H9 (cell line): Measurements from ENCODE around the gene OSR1. TPM values are rescaled to one million over a fixed set of nuclear protein-coding genes. Genes with fewer than 3 reads are reported as not detected.

Source experiments
- DNase-seq: peaks from one replicate; pipeline ENCODE4 v3.0.0-alpha.2; 2017
- H2AFZ ChIP-seq: one replicate; pipeline ENCODE4 v1.6.1; 2013; ENCODE audit warnings: mild to moderate bottlenecking, low read length, control low read depth, moderate library complexity
- H2AK5ac ChIP-seq: 2 replicates; pipeline ENCODE4 v1.6.1; 2013; ENCODE audit warnings: low read length, control low read depth, mixed read lengths; ENCODE audit not compliant: insufficient read length
- H2BK120ac ChIP-seq: one replicate; pipeline ENCODE4 v1.6.1; 2013; ENCODE audit warnings: low read depth, mild to moderate bottlenecking, low read length, control low read depth, inconsistent platforms; ENCODE audit not compliant: poor library complexity, severe bottlenecking
- H2BK12ac ChIP-seq: 2 replicates; pipeline ENCODE4 v1.6.1; 2013; ENCODE audit warnings: low read length, control low read depth, mixed read lengths, low read depth; ENCODE audit not compliant: insufficient read length
- H2BK15ac ChIP-seq: 2 replicates; pipeline ENCODE4 v1.6.1; 2013; ENCODE audit warnings: low read depth, low read length, control low read depth
- H2BK20ac ChIP-seq: one replicate; pipeline ENCODE4 v1.6.1; 2013; ENCODE audit warnings: low read depth, mild to moderate bottlenecking, low read length, control low read depth, inconsistent platforms; ENCODE audit not compliant: poor library complexity, severe bottlenecking
- H2BK5ac ChIP-seq: 2 replicates; pipeline ENCODE4 v1.6.1; 2013; ENCODE audit warnings: low read length, control low read depth, mixed read lengths; ENCODE audit not compliant: insufficient read length
- H3K14ac ChIP-seq: 2 replicates; pipeline ENCODE4 v1.6.1; 2013; ENCODE audit warnings: low read length, control low read depth; ENCODE audit not compliant: insufficient read depth
- H3K18ac ChIP-seq: 2 replicates; pipeline ENCODE4 v1.6.1; 2013; ENCODE audit warnings: low read depth, mild to moderate bottlenecking, mixed read lengths, low read length, control low read depth; ENCODE audit not compliant: insufficient read length
- H3K23ac ChIP-seq: 2 replicates; pipeline ENCODE4 v1.6.1; 2013; ENCODE audit warnings: low read length, control low read depth, mixed read lengths, low read depth; ENCODE audit not compliant: insufficient read length
- H3K23me2 ChIP-seq: 2 replicates; pipeline ENCODE4 v1.6.1; 2013; ENCODE audit warnings: low read depth, mild to moderate bottlenecking, mixed read lengths, low read length, control low read depth; ENCODE audit not compliant: insufficient read length, poor library complexity, severe bottlenecking
- H3K27ac ChIP-seq: 2 replicates; pipeline ENCODE4 v1.5.1; 2013; ENCODE audit warnings: low read length, control low read depth, mixed read lengths, low read depth; ENCODE audit not compliant: insufficient read length
- H3K27me3 ChIP-seq: 2 replicates; pipeline ENCODE4 v1.6.1; 2013; ENCODE audit warnings: low read length, control low read depth, inconsistent platforms; ENCODE audit not compliant: insufficient read depth
- H3K4ac ChIP-seq: 2 replicates; pipeline ENCODE4 v1.6.1; 2013; ENCODE audit warnings: low read depth, mild to moderate bottlenecking, control low read depth, inconsistent platforms, low read length, moderate library complexity
- H3K4me1 ChIP-seq: 2 replicates; pipeline ENCODE4 v1.6.1; 2013; ENCODE audit warnings: low read length, control low read depth, inconsistent platforms; ENCODE audit not compliant: insufficient read depth
- H3K4me2 ChIP-seq: 2 replicates; pipeline ENCODE4 v1.6.1; 2013; ENCODE audit warnings: low read length, control low read depth, mixed read lengths; ENCODE audit not compliant: insufficient read length, insufficient read depth
- H3K56ac ChIP-seq: 2 replicates; pipeline ENCODE4 v1.6.1; 2013; ENCODE audit warnings: low read depth, mild to moderate bottlenecking, mixed read lengths, low read length, control low read depth; ENCODE audit not compliant: insufficient read length
- H3K79me1 ChIP-seq: 2 replicates; pipeline ENCODE4 v1.6.1; 2013; ENCODE audit warnings: low read depth, mild to moderate bottlenecking, moderate library complexity, low read length, control low read depth, inconsistent platforms; ENCODE audit not compliant: insufficient read depth, poor library complexity, severe bottlenecking
- H3K79me2 ChIP-seq: 2 replicates; pipeline ENCODE4 v1.6.1; 2013; ENCODE audit warnings: low read length, control low read depth, inconsistent platforms; ENCODE audit not compliant: insufficient read depth
- H3K9ac ChIP-seq: 2 replicates; pipeline ENCODE4 v1.6.1; 2013; ENCODE audit warnings: low read length, control low read depth, mixed read lengths; ENCODE audit not compliant: insufficient read length; ENCODE audit errors: extremely low read depth
- H3K9me3 ChIP-seq: one replicate; pipeline ENCODE4 v1.6.1; 2013; ENCODE audit warnings: low read depth, low read length, inconsistent platforms; ENCODE audit not compliant: control insufficient read depth
- H3T11ph ChIP-seq: one replicate; pipeline ENCODE4 v1.6.1; 2013; ENCODE audit warnings: mild to moderate bottlenecking, low read length, control low read depth, inconsistent platforms
- H4K20me1 ChIP-seq: one replicate; pipeline ENCODE4 v1.6.1; 2013; ENCODE audit not compliant: control insufficient read depth, insufficient read length, insufficient read depth
- H4K5ac ChIP-seq: 2 replicates; pipeline ENCODE4 v1.6.1; 2013; ENCODE audit warnings: low read depth, mild to moderate bottlenecking, mixed read lengths, low read length, control low read depth; ENCODE audit not compliant: insufficient read length
- H4K8ac ChIP-seq: replicated peaks from 2 replicates; pipeline ENCODE4 v1.6.1; 2013; ENCODE audit warnings: low read length, control low read depth, mixed read lengths, low read depth; ENCODE audit not compliant: insufficient read length
- H4K91ac ChIP-seq: 2 replicates; pipeline ENCODE4 v1.6.1; 2013; ENCODE audit warnings: low read depth, mild to moderate bottlenecking, moderate library complexity, mixed read lengths, low read length, control low read depth; ENCODE audit not compliant: insufficient read length
- H3K27ac Mint-ChIP-seq, 3 experiments: 2 replicates in 2 of 3; 3 replicates in 1 of 3; pipeline ENCODE4 v1.8.0; 2020 to 2021; ENCODE audit warnings: mixed read lengths in 3 of 3, mild to moderate bottlenecking in 1 of 3, moderate library complexity in 1 of 3
- H3K27me3 Mint-ChIP-seq: 2 replicates; pipeline ENCODE4 v1.8.0; 2021; ENCODE audit warnings: low read depth, mild to moderate bottlenecking, moderate library complexity, mixed read lengths
- H3K36me3 Mint-ChIP-seq, 3 experiments: 2 replicates in 2 of 3; 3 replicates in 1 of 3; pipeline ENCODE4 v1.8.0; 2020 to 2021; ENCODE audit warnings: low read depth in 3 of 3, mixed read lengths in 3 of 3; ENCODE audit not compliant: insufficient read depth in 1 of 3
- H3K4me1 Mint-ChIP-seq, 2 experiments: 2 replicates each; pipeline ENCODE4 v1.8.0; 2020; ENCODE audit warnings: mixed read lengths in 2 of 2
- H3K4me3 Mint-ChIP-seq, 2 experiments: 2 replicates in 1 of 2; 3 replicates in 1 of 2; pipeline ENCODE4 v1.8.0; 2020 to 2021; ENCODE audit warnings: mild to moderate bottlenecking in 2 of 2, mixed read lengths in 2 of 2, moderate library complexity in 1 of 2
- H3K9me3 Mint-ChIP-seq, 2 experiments: 2 replicates in 1 of 2; 3 replicates in 1 of 2; pipeline ENCODE4 v1.8.0; 2020; ENCODE audit warnings: mild to moderate bottlenecking in 2 of 2, mixed read lengths in 2 of 2, moderate library complexity in 1 of 2
- CTCF ChIP-seq: fragments of 200-600 bp; sonication (generic); conservative IDR thresholded peaks from 3 replicates; pipeline ENCODE4 v1.8.0; 2021; ENCODE audit warnings: antibody characterized with exemption, mild to moderate bottlenecking
- total RNA-seq: library from RNA; stranded (reverse); gene quantifications from 2 replicates; pipeline ENCODE4 v1.2.1, GENCODE V29; 2021

Gene OSR1
- total RNA-seq, 1 experiment from 2014 or later = 0.35 TPM

- Histone ChIP-seq H3K4ac (no peak overlapping the region), H4K5ac (no peak overlapping the region), H2BK15ac (no peak overlapping the region), H3K4me1 (no peaks in the 10 kb centered on the region), H2BK20ac (no peak overlapping the region), H2BK12ac (no peak overlapping the region), H3K9ac (no peak overlapping the region), H3K23ac (no peak overlapping the region), H3K4me2 (no peak overlapping the region), H3T11ph (no peak overlapping the region), H4K8ac (no peak overlapping the region), H2BK5ac (no peak overlapping the region), H2AK5ac (no peak overlapping the region), H4K91ac (no peak overlapping the region), H3K27me3 (no peaks in the 10 kb centered on the region), H3K79me2 (no peaks in the 10 kb centered on the region), H3K9me3 (no peaks in the 10 kb centered on the region), H3K79me1 (no peaks in the 10 kb centered on the region), H3K27ac (no peak overlapping the region), H3K23me2 (no peaks in the 10 kb centered on the region), H3K14ac (no peak overlapping the region), H4K20me1 (no peaks in the 10 kb centered on the region), H3K56ac (no peak overlapping the region), H2BK120ac (no peak overlapping the region), H3K18ac (no peak overlapping the region), H2AFZ (no peak overlapping the region)
- H3K27ac Mint-ChIP-seq = no peak overlapping the region
- H3K4me3 Mint-ChIP-seq = no peak overlapping the region
- no peak for DNase-seq
- no peaks in the 10 kb centered on the region for H3K27me3 Mint-ChIP-seq
- no peak for TF ChIP-seq CTCF
- H3K9me3 Mint-ChIP-seq = no peaks in the 10 kb centered on the region
- H3K36me3 Mint-ChIP-seq = no peaks in the 10 kb centered on the region
- H3K4me1 Mint-ChIP-seq = no peaks in the 10 kb centered on the region
These were observed 30.9 kb downstream of the OSR1 start for GRCh38 chr2:19327496-19327895.
